ENCODE data around the gene POU6F2.

DNA sequence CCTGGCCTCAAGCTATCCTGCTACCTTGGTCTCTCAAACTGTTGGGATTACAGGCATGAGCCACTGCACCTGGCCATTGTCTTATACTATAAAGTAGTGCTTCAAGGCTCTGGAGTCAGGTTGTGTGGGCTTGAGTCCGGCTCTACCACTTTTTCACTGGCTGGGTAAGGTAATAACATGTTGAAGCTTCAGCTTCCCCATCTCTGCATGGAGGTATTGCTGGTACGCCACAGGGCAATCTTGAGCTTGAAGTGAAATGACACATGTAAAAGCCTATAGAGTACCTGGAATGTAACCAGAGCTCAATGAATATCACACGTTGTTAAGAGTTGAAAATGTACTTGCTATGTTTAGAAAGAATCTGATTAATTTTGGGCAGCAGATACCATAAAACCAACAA is 120.8 kb downstream of the POU6F2 start:
- no peak for TF ChIP-seq CTCF (IDR thresholded peaks at IDR 0.05)
- no peak for TF ChIP-seq POLR2A (IDR thresholded peaks at IDR 0.05)
- no peak for TF ChIP-seq EP300 (IDR thresholded peaks at IDR 0.05; ENCODE audit: low read depth)
- TF ChIP-seq POLR2AphosphoS5 (IDR thresholded peaks at IDR 0.05), result no peak

Data from transverse colon (tissue), 4 donors.